ENCODE results near the gene CCDC63. TPM values are rescaled to one million over a fixed set of nuclear protein-coding genes. Genes with fewer than 3 reads are reported as not detected.
A peak's percentile ranks its signal among the peaks of the same experiment; 100 is the strongest.

The CCDC63 gene
- total and polyA plus RNA-seq, 2 of the 13 experiments (the other 11 are each of a cell fraction or from before 2014, with no cell fraction given): not detected

GRCh38 chr12:110826592-110827200 lies 20.1 kb upstream of the CCDC63 start (continued):
- TF ChIP-seq E2F1 (CRISPR knock-in tag; IDR thresholded peaks at IDR 0.05): no peak
- peak; percentile 26; the same call in 1 of the 2 replicates for TF ChIP-seq HMG20A (CRISPR knock-in tag; IDR thresholded peaks at IDR 0.05; ENCODE audit: borderline replicate concordance)
- no peak for TF ChIP-seq ZNF558 (CRISPR knock-in tag; IDR thresholded peaks at IDR 0.05; ENCODE audit: borderline replicate concordance)
- no peak for TF ChIP-seq MAFG (CRISPR knock-in tag; IDR thresholded peaks at IDR 0.05)
- no peak for TF ChIP-seq SNAPC5 (CRISPR knock-in tag; IDR thresholded peaks at IDR 0.05; ENCODE audit: borderline replicate concordance)
- no peak for TF ChIP-seq U2AF1 (optimal IDR thresholded peaks at IDR 0.05; ENCODE audit: low read depth, low read length)
- TF ChIP-seq NCOA5 (CRISPR knock-in tag; IDR thresholded peaks at IDR 0.05): no peak
- TF ChIP-seq BHLHE40 (IDR thresholded peaks at IDR 0.05; ENCODE audit: low read length): no peak
- TF ChIP-seq ZNF546 (CRISPR knock-in tag; conservative IDR thresholded peaks at IDR 0.05): no peak
- no peak for TF ChIP-seq ZNF180 (CRISPR knock-in tag; IDR thresholded peaks at IDR 0.05; ENCODE audit: borderline replicate concordance, low read depth)
- peak; percentile 31; the same call in 1 of the 2 replicates for TF ChIP-seq ZNF605 (CRISPR knock-in tag; IDR thresholded peaks at IDR 0.05)
- TF ChIP-seq ZNF24 (IDR thresholded peaks at IDR 0.05): no peak
- TF ChIP-seq HOXA3 (CRISPR knock-in tag; IDR thresholded peaks at IDR 0.05): peak; percentile 43; the same call in 1 of the 2 replicates
- TF ChIP-seq MTERF4 (CRISPR knock-in tag; IDR thresholded peaks at IDR 0.05): no peak
- no peak for TF ChIP-seq SUZ12 (IDR thresholded peaks at IDR 0.05; ENCODE audit: low read depth, low read length)
- TF ChIP-seq ZFP36L1 (CRISPR knock-in tag; IDR thresholded peaks at IDR 0.05): no peak
- no peak for TF ChIP-seq EP300 (IDR thresholded peaks at IDR 0.05; ENCODE audit: low read depth in 2 of 2, low read length in 2 of 2)
- no peak for TF ChIP-seq EP300 (CRISPR knock-in tag; IDR thresholded peaks at IDR 0.05; ENCODE audit: borderline replicate concordance)
- no peak for TF ChIP-seq ARNTL (CRISPR knock-in tag; IDR thresholded peaks at IDR 0.05)
- TF ChIP-seq ZNF383 (CRISPR knock-in tag; IDR thresholded peaks at IDR 0.05; ENCODE audit: borderline replicate concordance): no peak
- TF ChIP-seq HOXA7 (CRISPR knock-in tag; IDR thresholded peaks at IDR 0.05): no peak
- no peak for TF ChIP-seq ZNF777 (CRISPR knock-in tag; IDR thresholded peaks at IDR 0.05)
- no peak for TF ChIP-seq ZNF142 (CRISPR knock-in tag; IDR thresholded peaks at IDR 0.05)

All from HepG2 (cell line).